Measurements from ENCODE around the gene TAL1.
"Not testable (repeated sequence)": the region's sequence is repeated elsewhere in the genome, so short reads cannot be mapped to it uniquely, and the experiment has no call there.

The TAL1 gene

DNA sequence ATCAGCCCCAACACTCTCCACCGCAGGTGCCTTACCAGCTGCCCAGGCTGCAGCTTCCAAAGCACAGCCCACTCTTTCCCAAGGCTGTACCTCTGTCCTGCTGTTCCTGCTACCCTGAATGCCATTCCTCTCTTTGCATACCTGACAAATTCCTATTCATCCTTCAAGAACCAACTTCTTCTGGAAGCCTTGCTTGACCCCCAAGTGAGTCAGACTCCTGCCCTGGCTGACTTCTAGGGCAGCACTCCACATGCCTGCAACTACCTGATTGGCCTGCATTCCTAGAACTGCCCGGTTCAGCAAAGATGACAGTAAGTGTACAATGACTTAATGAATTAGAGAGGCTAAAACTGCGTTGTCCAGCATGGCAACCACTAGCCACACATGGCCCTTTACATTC lies 21.4 kb downstream of the TAL1 start:
- no peak for DNase-seq

DNA sequence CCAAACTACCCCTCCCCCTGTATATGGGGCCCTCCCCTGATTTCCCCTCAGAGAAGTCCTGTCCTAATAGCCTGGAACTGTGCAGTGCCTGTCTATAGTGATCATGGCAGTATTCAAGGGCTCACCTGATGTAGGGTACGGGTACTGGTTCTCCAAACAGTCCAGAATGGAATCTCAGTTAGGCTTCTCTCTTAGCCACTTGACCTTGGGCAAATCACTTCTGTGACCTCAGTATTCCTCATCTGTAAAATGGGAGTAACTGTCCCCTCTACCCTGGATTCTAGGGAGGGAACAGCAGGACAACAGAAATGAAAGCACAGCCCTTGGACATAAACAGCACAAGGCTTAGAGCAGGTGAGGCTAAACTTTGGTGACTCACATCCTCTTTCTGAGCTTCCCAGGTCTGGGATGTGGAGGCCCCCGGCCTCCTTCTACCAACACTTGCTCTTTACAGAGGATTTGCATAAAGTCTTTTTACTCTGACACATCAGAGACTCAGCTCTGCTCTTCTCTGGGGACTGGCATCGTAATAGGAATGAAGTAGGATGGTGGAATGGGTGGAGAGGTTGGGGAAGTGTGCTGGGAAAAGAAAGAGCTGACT lies 22.2 kb downstream of the TAL1 start:
- no peak for DNase-seq

DNA sequence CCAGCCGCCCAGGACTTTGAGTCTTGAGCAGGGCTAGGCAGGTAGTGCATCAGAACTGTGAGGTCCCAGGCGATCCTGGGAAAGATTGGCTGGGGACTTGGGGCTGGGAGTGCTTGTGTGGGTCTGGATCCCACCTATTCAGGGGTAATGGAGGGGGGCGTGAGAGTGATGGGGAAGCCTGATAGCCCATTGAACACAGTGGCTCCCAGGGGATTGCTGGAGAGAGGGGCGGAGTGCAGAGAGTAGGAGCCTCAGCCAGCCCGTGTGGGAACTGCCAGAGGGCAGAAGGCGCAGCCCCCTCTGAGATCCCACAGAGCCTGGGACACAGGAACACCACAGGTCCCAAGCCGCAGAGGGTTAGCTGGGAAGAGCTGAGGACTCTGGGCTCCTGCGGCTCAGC lies 22.9 kb downstream of the TAL1 start:
- no peak for DNase-seq

DNA sequence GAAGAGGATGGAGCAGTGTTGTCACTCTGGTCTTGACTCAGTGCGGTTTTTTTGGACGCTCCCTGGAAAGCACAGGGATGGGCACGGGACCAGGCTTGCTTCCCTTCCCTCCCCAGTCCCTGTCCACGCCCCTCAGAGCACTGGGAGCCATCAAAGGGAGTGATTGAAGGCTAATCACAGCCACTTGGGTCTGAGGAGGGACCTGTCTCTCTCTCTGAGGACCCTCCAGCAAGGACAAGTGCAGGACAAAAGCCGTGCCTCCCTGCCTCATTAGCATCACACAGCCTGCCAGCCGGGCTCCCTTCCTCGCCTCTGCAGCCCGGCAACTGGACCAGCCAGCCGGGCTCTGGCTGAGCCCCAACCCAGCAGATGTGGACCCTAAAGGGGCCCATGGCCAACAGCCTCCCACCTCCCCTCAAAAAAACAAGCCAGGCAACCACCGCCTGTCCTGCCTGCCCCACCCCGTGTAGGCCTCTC lies 23.6 kb downstream of the TAL1 start:
- no peak for DNase-seq

DNA sequence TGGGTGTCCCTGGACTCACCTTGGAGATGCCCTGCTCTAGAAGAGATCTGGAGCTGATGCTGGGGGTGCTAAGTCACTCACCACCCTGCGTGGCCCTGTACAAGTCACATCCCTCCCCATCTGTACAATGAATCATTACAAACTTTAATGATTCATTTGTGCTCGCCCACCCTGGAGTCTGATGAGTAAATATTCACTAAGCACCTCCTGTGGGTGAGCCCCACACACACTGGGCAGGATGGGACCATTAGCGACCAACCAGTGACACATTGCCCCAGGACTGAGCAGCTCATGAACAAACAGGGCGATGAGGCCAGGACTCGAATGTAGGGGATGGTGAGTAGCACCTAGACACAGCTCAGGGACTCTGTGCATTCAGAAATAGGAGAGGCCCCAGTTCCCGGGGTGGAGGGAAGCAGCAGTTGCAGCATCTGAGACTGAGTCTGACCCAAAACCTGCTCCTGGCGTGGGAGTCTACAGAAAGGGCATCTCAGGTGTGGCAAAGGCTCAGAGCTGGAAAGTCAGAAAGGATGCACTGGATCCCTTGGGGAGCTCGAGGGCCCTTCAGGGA lies 24.1 kb downstream of the TAL1 start:
- DNase-seq, result no peak

DNA sequence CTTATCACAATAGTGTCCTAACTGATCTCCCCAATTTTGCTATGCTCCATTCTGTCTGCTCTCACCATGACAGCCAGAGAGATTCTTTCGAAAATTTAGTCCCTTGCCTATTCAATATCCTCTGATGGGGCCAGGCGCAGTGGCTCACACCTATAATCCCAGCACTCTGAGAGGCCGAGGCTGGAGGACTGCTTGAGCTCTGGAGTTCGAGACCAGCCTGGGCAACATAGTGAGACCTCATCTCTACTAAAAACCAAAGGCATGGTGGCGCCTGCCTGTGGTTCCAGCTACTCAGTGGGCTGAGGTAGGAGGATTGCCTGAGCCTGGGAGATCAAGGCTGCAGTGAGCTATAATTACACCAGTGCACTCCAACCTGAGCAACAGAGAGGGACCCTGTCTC lies 26.1 kb downstream of the TAL1 start:
- no peak for DNase-seq

DNA sequence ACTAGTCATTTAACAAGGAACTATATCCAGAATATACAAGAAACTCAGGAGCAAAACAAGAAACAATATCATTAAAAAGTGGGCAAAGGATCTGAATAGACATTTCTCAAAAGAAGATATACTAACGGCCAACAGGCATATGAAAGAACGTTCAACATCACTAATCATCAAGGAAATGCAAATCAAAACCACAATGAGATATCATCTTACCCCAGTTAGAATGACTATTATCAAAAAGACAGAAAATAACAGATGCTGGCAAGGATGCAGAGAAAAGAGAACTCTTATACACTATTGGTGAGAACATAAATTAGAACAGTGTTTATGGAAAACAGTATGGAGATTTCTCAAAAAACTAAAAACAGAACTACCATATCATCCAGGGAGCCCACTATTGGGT lies 28.5 kb downstream of the TAL1 start:
- DNase-seq, result not testable (repeated sequence)

DNA sequence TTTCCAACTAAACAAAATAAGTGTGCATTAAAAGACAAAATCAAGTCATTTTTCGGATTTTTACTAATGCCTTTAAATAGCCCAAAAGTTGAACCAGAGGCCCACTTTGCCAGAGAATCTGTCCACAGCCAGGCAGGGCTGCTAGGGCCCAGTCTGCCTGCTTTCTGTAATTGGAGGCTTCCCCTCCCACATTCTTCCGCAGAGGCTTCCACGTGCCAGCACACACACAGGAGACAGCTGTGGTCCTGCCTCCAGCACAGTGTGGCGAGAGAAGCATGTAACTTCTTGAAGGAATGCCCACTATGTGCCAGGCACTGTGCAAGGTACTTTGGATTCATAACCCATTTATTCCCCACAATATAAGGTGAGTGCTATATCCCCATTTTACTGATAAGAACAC lies 30.8 kb downstream of the TAL1 start:
- no peak for DNase-seq

DNA sequence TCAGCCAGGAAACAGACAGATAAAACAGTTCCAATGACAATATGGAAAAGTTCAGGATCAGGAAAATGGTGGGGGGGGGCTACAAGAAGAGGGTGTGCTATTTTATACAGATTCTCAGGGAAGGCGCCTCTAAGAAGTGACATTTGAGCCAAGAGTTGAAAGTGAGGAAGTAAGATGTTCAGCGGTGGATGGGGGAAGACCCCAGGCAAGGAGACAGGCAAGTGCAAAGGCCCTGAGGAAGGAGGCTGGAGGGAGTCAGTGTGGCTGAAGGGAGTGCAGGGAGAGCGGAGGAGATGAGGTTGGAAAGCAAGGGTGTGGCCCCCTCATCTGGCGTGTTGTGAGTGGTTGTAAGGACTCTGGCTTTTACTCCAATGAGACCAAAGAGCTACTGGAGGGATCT lies 33.8 kb downstream of the TAL1 start:
- DNase-seq, result no peak

DNA sequence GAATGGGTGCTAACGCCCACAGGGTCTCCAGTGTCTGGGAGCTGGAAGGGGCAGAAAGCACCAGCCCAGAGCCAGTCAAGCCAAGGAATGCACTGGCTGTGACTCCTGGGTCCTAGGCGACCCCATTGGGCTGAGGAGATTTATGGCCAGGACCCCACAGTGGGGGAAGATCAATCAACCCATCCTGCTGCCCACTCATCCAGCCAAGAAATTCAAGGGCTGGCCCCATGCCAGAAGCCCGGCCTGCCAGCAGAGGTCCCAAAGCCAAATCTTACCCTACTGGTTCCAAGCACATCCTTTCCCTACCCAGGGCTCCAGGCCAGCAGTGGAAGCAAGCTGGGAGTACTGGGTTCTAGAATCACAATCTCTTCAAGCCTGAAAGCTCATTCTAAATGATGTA lies 35.4 kb downstream of the TAL1 start:
- no peak for DNase-seq

DNA sequence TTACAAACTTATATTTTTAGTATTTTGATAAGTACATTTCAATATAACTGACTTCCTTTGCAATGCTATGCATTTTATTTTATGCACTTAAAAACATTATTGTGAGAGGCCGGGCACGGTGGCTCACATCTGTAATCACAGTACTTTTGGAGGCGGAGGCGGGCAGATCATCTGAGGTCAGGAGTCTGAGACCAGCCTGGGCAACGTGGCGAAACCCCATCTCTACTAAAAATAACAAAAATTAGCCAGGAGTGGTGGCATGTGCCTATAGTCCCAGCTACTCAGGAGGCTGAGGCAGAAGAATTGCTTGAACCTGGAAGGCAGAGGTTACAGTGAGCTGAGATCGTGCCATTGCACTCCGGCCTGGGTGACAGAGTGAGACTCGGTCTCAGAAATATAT lies 36.0 kb downstream of the TAL1 start:
- not testable (repeated sequence) for DNase-seq

DNA sequence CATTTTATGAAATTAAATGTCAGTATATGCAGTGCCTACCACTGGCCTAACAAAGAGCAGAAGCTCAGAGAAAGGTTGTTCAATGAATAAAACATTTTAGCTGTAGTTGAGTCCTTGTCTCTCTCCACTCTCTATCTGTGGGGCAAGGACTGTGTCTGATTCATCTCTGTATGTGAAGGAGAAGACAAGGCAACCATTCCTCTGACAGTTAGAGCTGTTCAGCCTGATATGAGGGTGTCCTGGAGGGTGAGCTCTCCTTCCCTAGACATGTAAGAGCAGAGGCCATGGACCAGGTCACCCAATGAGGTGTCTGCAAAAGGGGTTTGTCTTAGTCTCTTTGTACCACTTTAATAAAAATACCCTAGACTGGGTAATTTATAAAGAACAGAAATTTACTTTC lies 37.7 kb downstream of the TAL1 start:
- DNase-seq, result no peak

DNA sequence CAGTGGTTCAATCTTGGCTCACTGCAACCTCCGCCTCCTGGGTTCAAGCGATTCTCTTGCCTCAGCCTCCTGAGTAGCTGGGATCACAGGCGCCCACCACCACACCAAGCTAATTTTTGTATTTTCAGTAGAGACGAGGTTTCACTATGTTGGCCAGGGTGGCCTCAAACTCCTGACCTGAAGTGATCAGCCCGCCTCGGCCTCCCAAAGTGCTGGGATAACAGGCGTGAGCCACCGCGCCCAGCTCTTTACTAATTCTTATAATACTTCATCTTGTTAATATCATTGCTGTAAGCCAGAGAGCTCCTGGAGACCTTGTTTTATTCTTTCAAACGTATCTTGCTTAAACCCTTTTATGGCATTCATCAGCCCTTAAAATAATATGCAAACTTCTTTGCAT lies 38.5 kb downstream of the TAL1 start:
- not testable (repeated sequence) for DNase-seq

DNA sequence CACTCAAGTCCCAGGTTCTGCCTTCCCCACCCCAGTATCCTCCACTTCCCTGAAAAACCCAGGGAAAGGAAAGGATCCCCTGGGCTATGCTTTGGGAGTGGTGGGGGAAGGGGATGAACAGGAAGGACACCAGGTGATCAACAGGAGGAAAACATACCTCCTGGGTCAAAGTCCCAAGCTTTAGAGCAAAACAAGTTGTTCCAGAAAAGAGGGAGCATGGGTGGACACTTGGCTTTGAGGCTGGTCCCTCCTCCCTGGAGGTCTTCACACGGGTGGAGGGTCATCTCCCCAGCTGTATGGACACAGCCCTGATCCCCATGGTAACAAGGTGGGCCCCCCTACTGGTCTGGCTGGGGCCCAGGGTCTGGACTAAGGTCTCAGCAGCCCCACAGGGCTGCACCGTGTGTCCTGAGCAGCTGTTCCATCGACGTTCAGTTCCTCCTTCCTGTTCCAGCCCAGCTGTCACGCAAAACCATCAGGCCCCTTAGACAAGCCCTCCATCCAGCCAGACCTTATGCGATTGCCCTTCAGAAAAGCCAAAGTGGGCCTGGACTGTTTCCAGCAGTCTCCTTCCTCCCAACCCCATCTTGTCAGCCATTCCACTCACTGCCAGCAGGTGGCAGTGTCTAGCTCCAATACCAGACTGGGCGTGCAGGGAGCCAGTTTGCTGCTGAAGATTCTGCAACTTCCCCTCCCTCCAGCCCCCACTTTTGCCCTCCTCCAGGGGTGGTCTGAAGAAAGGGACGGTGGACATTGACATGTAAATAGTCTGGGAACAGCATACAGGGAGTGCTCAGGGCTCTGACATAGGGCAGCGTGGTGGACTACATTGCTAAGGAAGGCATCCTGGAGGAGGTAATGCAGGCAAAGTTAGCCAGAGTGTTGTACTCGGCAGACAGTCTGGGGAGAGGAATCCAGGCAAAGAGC lies 39.3 kb downstream of the TAL1 start:
- DNase-seq, result peak; percentile 49

DNA sequence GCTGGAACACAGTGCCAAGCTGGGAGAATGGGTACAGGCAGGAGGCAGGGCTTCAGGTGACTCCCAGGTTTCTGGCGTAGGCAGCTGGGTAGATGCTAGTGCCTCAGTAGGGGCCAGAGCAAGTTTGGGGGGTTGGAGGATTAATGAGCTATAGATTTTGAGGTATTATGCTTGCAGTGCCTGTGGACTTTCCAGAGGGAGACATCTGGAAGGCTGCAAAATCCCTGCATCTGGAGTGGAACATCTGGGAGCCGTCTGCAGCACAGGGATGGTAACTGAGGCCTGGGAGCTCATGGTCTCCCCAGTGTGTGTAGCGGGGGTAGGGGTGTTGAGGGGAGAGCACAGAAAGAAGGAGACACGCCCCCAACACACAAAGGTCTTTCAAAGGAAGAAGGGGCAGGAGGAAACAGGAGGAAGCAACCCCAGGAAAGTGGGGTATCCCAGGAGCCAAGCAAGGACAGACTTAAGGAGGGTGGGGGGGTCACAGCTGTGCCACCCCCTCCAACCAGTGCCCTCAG lies 40.0 kb downstream of the TAL1 start:
- no peak for DNase-seq

DNA sequence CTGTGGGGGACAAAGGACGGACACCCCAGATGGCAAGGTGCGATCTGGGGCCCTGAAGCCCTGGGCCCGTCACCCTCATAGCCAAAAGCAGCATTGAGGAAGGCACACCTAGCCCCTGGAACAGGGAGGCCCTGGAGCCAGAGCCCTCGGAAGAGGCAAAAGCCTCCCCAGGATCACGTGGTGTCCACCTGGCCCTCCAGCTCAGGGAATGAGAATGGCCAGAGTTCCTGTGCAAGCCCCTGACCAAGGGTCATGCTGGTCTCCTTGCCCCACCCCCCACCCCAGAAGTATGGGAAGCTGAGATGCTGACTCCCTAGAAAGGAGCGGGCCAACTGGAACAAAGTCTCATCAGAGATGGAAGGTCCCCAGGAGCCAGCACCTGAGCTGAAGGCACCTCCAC lies 41.2 kb downstream of the TAL1 start:
- no peak for DNase-seq

DNA sequence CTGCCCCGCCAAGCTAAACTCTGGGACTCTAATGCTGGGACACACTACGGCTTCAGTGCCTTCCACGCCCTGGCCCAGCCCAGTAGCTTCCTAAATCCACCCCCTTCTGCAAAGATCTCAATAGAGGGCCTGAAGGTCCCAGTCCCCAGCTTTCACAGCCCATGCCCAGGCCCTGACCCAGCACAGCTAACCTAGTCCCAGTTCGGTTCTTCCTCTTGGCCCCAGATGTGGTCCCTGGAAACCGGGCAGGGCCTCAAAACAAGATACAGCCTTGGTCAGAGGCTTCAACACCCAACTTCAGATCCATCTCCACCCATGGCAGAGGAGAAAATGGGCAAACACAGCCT lies 41.5 kb downstream of the TAL1 start:
- no peak for DNase-seq

DNA sequence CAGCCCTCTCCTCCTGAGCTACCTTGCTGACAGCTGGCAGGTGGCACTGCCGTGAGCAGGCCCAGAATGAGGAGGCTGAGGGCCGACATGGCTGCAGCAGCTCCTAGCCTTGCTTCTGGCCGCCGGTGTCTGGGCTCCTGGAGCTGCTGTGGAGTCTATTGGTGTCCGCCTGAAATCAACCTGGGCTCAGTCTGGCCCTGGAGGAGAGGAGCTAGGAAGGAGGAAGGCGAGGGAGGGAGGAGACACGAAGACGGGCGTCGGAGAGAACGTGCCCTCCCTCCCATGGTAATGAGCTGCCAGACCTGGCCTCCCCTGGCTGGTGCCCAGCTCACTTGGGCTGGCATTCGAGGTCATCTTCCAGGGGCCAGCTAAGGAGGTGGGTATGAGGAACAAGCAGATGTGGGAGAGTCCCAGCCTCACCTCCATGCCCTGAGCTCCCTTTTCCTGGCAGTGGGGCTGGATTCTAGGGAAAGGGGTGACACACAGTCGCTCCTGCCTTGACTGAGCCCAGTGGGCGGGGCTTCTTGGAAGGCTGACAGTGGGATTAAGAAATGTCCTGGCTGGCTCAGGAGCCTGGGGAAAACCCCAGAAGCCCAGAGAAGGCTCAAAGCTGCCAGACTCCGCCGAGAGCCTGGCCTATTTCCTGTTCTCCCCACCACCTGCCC lies 42.0 kb downstream of the TAL1 start, which contains the start of gene PDZK1IP1:
TSS of gene PDZK1IP1 (minus strand) at position 193 of the 665 bp plus-strand sequence. CDS start at position 89, 104 bp downstream.
- no peak for DNase-seq

DNA sequence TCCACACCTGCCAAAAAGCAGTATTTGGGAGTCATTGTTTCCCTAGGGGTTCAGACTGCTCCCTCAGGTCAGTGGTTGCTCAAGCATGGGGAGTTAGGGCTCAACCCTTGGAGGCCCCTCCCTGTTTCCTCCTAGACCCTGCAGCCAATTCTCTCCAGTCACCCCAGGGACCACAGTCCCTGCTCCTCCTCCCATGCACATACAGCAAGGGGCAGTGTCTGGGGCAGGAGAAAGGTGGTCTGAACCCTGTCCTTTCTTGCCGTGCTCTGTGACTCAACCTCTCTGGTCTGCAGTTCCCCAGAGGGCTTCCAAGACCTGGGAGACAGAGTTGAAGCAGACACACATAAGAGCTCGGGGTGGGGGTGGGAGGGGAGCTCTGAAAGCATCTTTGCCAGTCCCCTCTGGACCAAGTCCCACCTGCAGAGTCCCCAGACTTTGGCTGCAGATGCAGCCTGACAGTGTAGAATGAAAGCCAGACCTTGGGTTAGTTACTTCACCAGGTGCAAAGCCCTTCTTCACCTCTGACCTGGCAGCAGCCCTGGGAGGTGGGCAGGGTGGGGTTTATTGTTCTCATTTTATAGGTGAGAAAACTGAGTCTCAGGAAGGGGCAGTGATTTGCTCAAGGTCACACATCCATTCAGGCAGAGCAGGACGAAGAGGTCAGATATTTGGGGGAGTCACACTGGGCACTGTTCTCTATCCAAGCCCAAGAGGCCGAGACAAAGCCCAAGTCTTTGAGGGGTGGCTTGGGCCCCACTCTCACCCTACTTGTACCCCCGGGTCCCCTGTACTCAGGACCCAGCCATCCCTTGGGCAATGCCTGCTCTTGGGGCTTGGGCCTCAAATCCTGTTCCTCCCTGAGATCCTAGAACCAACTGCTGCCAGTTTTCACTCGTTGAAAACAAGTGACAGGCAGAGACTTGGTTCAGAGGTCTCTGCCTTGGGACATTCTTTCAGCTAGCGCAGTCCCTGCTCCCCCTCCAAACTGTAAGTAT lies 42.9 kb downstream of the TAL1 start:
- DNase-seq, result no peak

DNA sequence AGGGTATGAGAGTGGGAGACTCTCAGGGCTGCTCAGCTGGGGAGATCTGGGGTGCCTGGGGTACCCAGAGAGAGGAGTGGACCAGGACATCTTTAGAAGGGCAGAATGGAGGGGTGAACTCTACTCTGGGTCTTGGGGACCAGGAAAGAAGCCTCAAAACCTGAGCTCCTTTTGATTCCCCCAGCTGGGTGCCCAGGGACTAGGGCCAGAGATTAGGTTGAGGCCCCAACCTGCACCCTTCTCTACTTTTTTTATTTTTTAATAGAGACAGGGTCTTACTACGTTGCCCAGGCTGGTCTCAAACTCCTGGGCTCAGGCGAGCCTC lies 44.1 kb downstream of the TAL1 start:
- no peak for DNase-seq

DNA sequence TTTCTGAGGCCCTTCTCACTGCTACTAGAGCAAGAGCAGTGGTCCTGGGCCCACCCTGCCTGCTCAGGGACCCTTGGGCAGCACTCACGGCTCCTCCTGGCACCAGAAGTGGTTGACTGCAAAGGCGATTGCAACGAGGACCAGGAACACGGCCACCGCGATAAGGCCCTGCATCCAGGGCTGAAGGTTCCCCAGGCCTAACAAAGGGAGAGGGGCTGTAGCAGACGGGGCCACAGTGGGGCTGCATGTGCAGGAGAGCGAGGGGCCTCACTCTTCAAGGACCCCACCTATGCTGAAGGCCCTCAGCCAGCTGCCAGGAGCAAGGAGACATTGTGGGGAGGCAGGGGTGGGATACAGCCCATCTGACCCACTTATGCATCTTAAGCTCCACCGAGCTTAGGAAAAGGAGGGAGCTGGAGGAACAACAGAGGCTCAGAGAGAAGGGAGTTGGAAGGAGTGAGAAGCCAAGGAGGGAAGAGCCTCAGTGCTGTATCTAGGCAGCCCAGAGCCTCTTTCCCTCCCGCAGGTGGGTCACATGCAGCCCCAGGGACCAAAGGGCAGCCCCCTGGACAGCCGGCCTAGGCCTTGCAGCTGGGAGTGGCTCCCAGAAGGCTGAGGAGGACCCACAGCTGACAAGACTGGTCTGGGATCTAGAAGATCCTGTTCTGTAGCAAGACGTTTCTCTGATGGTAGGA lies 44.6 kb downstream of the TAL1 start:
- DNase-seq, result no peak
